GM23338 (cell line): Measurements from ENCODE around the gene SNX4. TPM values are rescaled to one million over a fixed set of nuclear protein-coding genes. Genes with fewer than 3 reads are reported as not detected.
A peak's percentile ranks its signal among the peaks of the same experiment; 100 is the strongest.

Experiments
- ATAC-seq: fragments of 200-7000 bp; cut with Tn5 transposase; 3 replicates; pipeline ENCODE4 v1.9.1; 2020
- DNase-seq: peaks from one replicate; pipeline ENCODE4 v3.0.0-alpha.2; 2015; ENCODE audit warnings: low spot score
- H2AFZ ChIP-seq: fragments of 200-600 bp; sonication (generic); 2 replicates; pipeline ENCODE4 v1.8.0; 2016; ENCODE audit warnings: antibody characterized with exemption, mild to moderate bottlenecking, moderate library complexity
- H3F3A ChIP-seq: fragments of 200-600 bp; sonication (generic); replicated peaks from 2 replicates; pipeline ENCODE4 v1.8.0; 2017; ENCODE audit warnings: antibody characterized with exemption, mixed run types, low read depth
- H3K27ac ChIP-seq: fragments of 200-600 bp; sonication (generic); 2 replicates; pipeline ENCODE4 v1.6.1; 2016; ENCODE audit warnings: low read depth
- H3K27me3 ChIP-seq: fragments of 200-600 bp; sonication (generic); 2 replicates; pipeline ENCODE4 v1.8.0; 2016; ENCODE audit warnings: mild to moderate bottlenecking, mixed run types, moderate library complexity; ENCODE audit not compliant: insufficient read depth
- H3K36me3 ChIP-seq: fragments of 200-600 bp; sonication (generic); 2 replicates; pipeline ENCODE4 v1.8.0; 2016; ENCODE audit warnings: mild to moderate bottlenecking; ENCODE audit not compliant: insufficient read depth
- H3K4me1 ChIP-seq: fragments of 200-600 bp; sonication (generic); 2 replicates; pipeline ENCODE4 v1.8.0; 2016; ENCODE audit warnings: mild to moderate bottlenecking, moderate library complexity; ENCODE audit not compliant: insufficient read depth
- H3K4me2 ChIP-seq: fragments of 200-600 bp; sonication (generic); 2 replicates; pipeline ENCODE4 v1.7.1; 2017; ENCODE audit warnings: mixed run types
- H3K4me3 ChIP-seq: fragments of 200-600 bp; sonication (generic); 2 replicates; pipeline ENCODE4 v1.6.1; 2016; ENCODE audit warnings: mixed run types
- H3K79me2 ChIP-seq: fragments of 200-600 bp; sonication (generic); replicated peaks from 2 replicates; pipeline ENCODE4 v1.8.0; 2017; ENCODE audit warnings: mild to moderate bottlenecking; ENCODE audit not compliant: insufficient read depth
- H3K9me2 ChIP-seq: fragments of 200-600 bp; sonication (generic); 2 replicates; pipeline ENCODE4 v1.8.0; 2017; ENCODE audit not compliant: insufficient read depth
- H4K20me1 ChIP-seq: fragments of 200-600 bp; sonication (generic); replicated peaks from 2 replicates; pipeline ENCODE4 v1.8.0; 2017; ENCODE audit warnings: mild to moderate bottlenecking; ENCODE audit not compliant: insufficient read depth
- H3K27ac Mint-ChIP-seq: 2 replicates; pipeline ENCODE4 v1.8.0; 2020; ENCODE audit warnings: inconsistent platforms, mild to moderate bottlenecking, moderate library complexity, mixed read lengths
- H3K27me3 Mint-ChIP-seq: 3 replicates; pipeline ENCODE4 v1.8.0; 2022; ENCODE audit warnings: low read depth, mild to moderate bottlenecking, moderate library complexity, mixed read lengths, inconsistent platforms; ENCODE audit not compliant: insufficient read depth, poor library complexity
- H3K36me3 Mint-ChIP-seq: 3 replicates; pipeline ENCODE4 v1.8.0; 2021; ENCODE audit warnings: low read depth, mild to moderate bottlenecking, inconsistent platforms, moderate library complexity, mixed read lengths
- H3K4me1 Mint-ChIP-seq: 3 replicates; pipeline ENCODE4 v1.8.0; 2020; ENCODE audit warnings: mild to moderate bottlenecking, inconsistent platforms, mixed read lengths
- H3K4me3 Mint-ChIP-seq: 3 replicates; pipeline ENCODE4 v1.8.0; 2021; ENCODE audit warnings: moderate library complexity, mild to moderate bottlenecking, inconsistent platforms, mixed read lengths
- H3K9me3 Mint-ChIP-seq: 3 replicates; pipeline ENCODE4 v1.8.0; 2020; ENCODE audit warnings: moderate library complexity, mild to moderate bottlenecking, inconsistent platforms, mixed read lengths
- CREB1 ChIP-seq: fragments of 250-450 bp; sonication (Bioruptor Pico); IDR thresholded peaks from 2 replicates; pipeline ENCODE4 v1.5.0; 2020; ENCODE audit warnings: low read depth, mild to moderate bottlenecking, moderate library complexity
- ETS1 ChIP-seq: IDR thresholded peaks from 2 replicates; pipeline ENCODE4 v1.6.1; 2016; ENCODE audit warnings: antibody characterized with exemption
- EZH2 ChIP-seq: fragments of 200-600 bp; sonication (generic); IDR thresholded peaks from one replicate; pipeline ENCODE4 v1.8.0; 2017; ENCODE audit warnings: antibody characterized with exemption, mild to moderate bottlenecking, low read depth; ENCODE audit not compliant: unreplicated experiment
- EZH2phosphoT487 ChIP-seq: fragments of 200-600 bp; sonication (generic); IDR thresholded peaks from one replicate; pipeline ENCODE4 v1.8.1; 2018; ENCODE audit warnings: antibody characterized with exemption; ENCODE audit not compliant: unreplicated experiment
- JUNB ChIP-seq: IDR thresholded peaks from one replicate; pipeline ENCODE4 v1.6.1; 2016; ENCODE audit warnings: antibody characterized with exemption; ENCODE audit not compliant: unreplicated experiment
- POLR2AphosphoS5 ChIP-seq: IDR thresholded peaks from 2 replicates; pipeline ENCODE4 v1.6.1; 2016; ENCODE audit warnings: antibody characterized with exemption, low read depth
- ZNF114 ChIP-seq: fragments of 250-450 bp; sonication (Bioruptor Pico); IDR thresholded peaks from 2 replicates; pipeline ENCODE4 v1.5.0; 2020; ENCODE audit warnings: mild to moderate bottlenecking, moderate library complexity
- ZNF331 ChIP-seq: fragments of 250-450 bp; sonication (Bioruptor Pico); IDR thresholded peaks from 2 replicates; pipeline ENCODE4 v1.5.0; 2020; ENCODE audit warnings: low read depth, mild to moderate bottlenecking, moderate library complexity
- ZNF462 ChIP-seq: fragments of 250-450 bp; sonication (Bioruptor Pico); IDR thresholded peaks from 2 replicates; pipeline ENCODE4 v1.5.0; 2020; ENCODE audit warnings: mild to moderate bottlenecking, moderate library complexity
- polyA plus RNA-seq: library from polyadenylated mRNA; unstranded; fragments of >200 nt; fragmentation: Nextera tagmentation; extraction: Ambion mirVana; gene quantifications from 2 replicates; pipeline ENCODE4 v1.2.1, GENCODE V29; 2016
- total RNA-seq: library from RNA; depleted of rRNA; stranded (reverse); fragments of >200 nt; shearing (Covaris generic); gene quantifications from 2 replicates; pipeline ENCODE4 v1.2.3, GENCODE V29; 2014
- TF ChIP-seq, protein P1 (sequence below): IDR thresholded peaks from one replicate; pipeline ENCODE4 v1.6.1; 2018; ENCODE audit warnings: antibody characterized with exemption; ENCODE audit not compliant: unreplicated experiment

SNX4 gene
- total and polyA plus RNA-seq, 2 experiments from 2014 or later, result 13.0 to 27.8 TPM

DNA sequence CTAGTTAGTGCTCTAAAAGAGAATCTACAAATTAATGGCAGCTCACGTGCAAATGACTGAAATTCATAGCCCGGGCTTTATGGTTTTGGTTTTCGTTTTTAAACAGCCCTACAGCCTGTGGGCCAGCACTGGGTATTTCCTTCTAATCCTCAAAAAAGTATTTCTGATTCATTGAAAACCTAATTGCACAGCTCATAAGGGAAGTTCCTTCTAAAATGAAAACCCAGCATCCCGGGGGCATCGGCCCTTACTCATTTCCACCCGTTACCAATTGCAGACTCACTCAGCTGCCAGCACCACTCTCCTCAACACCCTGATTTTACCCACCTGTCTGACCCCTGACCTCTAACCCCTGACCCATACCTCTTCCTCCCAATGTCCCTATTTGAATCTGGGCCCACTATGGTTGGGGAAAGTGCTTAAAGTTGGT, 85.4 kb downstream of the SNX4 start (continued):
- TF ChIP-seq, protein P1, sequence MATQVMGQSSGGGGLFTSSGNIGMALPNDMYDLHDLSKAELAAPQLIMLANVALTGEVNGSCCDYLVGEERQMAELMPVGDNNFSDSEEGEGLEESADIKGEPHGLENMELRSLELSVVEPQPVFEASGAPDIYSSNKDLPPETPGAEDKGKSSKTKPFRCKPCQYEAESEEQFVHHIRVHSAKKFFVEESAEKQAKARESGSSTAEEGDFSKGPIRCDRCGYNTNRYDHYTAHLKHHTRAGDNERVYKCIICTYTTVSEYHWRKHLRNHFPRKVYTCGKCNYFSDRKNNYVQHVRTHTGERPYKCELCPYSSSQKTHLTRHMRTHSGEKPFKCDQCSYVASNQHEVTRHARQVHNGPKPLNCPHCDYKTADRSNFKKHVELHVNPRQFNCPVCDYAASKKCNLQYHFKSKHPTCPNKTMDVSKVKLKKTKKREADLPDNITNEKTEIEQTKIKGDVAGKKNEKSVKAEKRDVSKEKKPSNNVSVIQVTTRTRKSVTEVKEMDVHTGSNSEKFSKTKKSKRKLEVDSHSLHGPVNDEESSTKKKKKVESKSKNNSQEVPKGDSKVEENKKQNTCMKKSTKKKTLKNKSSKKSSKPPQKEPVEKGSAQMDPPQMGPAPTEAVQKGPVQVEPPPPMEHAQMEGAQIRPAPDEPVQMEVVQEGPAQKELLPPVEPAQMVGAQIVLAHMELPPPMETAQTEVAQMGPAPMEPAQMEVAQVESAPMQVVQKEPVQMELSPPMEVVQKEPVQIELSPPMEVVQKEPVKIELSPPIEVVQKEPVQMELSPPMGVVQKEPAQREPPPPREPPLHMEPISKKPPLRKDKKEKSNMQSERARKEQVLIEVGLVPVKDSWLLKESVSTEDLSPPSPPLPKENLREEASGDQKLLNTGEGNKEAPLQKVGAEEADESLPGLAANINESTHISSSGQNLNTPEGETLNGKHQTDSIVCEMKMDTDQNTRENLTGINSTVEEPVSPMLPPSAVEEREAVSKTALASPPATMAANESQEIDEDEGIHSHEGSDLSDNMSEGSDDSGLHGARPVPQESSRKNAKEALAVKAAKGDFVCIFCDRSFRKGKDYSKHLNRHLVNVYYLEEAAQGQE, result no peak
- TF ChIP-seq CREB1 (CRISPR knock-in tag) (no peak), ZNF114 (no peak)

GRCh38 chr3:125433611-125434041, 86.4 kb downstream of the SNX4 start:
- Histone ChIP-seq H3K4me3 (no peak overlapping the region), H4K20me1 (no peaks in the 10 kb centered on the region), H3K4me1 (peaks cover 11% of the 10 kb centered on the region; the same call in 1 of the 2 replicates), H3K4me2 (no peak overlapping the region), H3K79me2 (no peaks in the 10 kb centered on the region), H3K9me2 (peaks cover 16% of the 10 kb centered on the region), H3K27me3 (no peaks in the 10 kb centered on the region), H3K36me3 (no peaks in the 10 kb centered on the region), H3F3A (no peaks in the 10 kb centered on the region), H3K27ac (no peak overlapping the region), H2AFZ (peak overlapping the region; percentile 69; the same call in 1 of the 2 replicates)
- ATAC-seq (no peak), DNase-seq (no peak)
- peaks cover 4% of the 10 kb centered on the region for H3K27me3 Mint-ChIP-seq
- peaks cover 4% of the 10 kb centered on the region; the same call in 1 of the 3 replicates for H3K36me3 Mint-ChIP-seq
- peaks cover 8% of the 10 kb centered on the region; the same call in 2 of the 3 replicates for H3K9me3 Mint-ChIP-seq
- H3K27ac Mint-ChIP-seq, result no peak overlapping the region
- peaks cover 18% of the 10 kb centered on the region for H3K4me1 Mint-ChIP-seq
- no peak overlapping the region for H3K4me3 Mint-ChIP-seq
- TF ChIP-seq POLR2AphosphoS5 (no peak), EZH2 (no peak), JUNB (no peak), ZNF331 (CRISPR knock-in tag) (no peak), ZNF462 (CRISPR knock-in tag) (no peak), EZH2phosphoT487 (no peak), ETS1 (no peak)
- TF ChIP-seq, protein P1, result no peak
